ENCODE data around the gene TRIM27. TPM values are rescaled to one million over a fixed set of nuclear protein-coding genes. Genes with fewer than 3 reads are reported as not detected.
"Not testable (repeated sequence)": the region's sequence is repeated elsewhere in the genome, so short reads cannot be mapped to it uniquely, and the experiment has no call there.

Gene TRIM27
- total RNA-seq, 1 donor from 2014 or later: 75.7 TPM

DNA sequence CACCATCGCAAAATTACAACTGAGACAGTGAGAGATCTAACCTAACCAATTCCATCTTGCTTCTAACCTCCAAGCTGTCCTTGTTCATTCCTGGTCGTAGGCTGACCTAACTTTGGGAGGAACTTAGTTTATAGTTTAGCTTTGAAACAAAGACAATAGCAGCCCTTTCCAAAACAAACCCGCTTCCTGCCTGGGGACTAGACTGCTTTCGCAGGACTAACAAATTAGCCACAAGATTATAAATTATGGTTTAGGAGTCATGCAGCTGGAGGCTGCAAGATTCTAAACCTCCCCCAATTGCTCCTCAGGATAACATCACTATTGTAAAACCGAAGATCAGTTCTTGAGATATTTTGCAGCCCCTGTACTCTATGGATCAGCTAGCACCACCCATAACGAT, 63.2 kb downstream of the TRIM27 start:
- Mint-ChIP-seq H3K36me3 (no peaks in the 10 kb centered on the region), H3K4me1 (peaks cover 9% of the 10 kb centered on the region)

GRCh38 chr6:28858963-28859362, 64.8 kb downstream of the TRIM27 start:
- Mint-ChIP-seq H3K27ac (no peak overlapping the region), H3K4me3 (no peak overlapping the region), H3K27me3 (ENCODE audit: low read depth) (peaks cover 17% of the 10 kb centered on the region), H3K36me3 (no peaks in the 10 kb centered on the region), H3K9me3 (peaks cover 7% of the 10 kb centered on the region), H3K4me1 (peaks cover 1% of the 10 kb centered on the region)
- TF ChIP-seq CTCF (IDR thresholded peaks at IDR 0.05; ENCODE audit: unreplicated experiment): no peak
- DNase-seq (ENCODE audit: low spot score in 2 of 2, unreplicated experiment in 2 of 2): no peak

More for the DNA sequence above, 63.2 kb downstream of the TRIM27 start:
- H3K4me3 Mint-ChIP-seq: no peak overlapping the region
- no peak for DNase-seq (ENCODE audit: low spot score in 2 of 2, unreplicated experiment in 2 of 2)
- H3K9me3 Mint-ChIP-seq: peaks cover 6% of the 10 kb centered on the region
- no peak for TF ChIP-seq CTCF (IDR thresholded peaks at IDR 0.05; ENCODE audit: unreplicated experiment)
- peaks cover 17% of the 10 kb centered on the region for H3K27me3 Mint-ChIP-seq (ENCODE audit: low read depth)
- no peak overlapping the region for H3K27ac Mint-ChIP-seq

- no peak for TF ChIP-seq CTCF (IDR thresholded peaks at IDR 0.05; ENCODE audit: unreplicated experiment)
- no peak overlapping the region for H3K27ac Mint-ChIP-seq
- no peaks in the 10 kb centered on the region for H3K36me3 Mint-ChIP-seq
- peaks cover 7% of the 10 kb centered on the region for H3K9me3 Mint-ChIP-seq
- no peak overlapping the region for H3K4me3 Mint-ChIP-seq
- no peaks in the 10 kb centered on the region for H3K4me1 Mint-ChIP-seq
- peaks cover 31% of the 10 kb centered on the region for H3K27me3 Mint-ChIP-seq (ENCODE audit: low read depth)
- no peak for DNase-seq (ENCODE audit: low spot score in 2 of 2, unreplicated experiment in 2 of 2)
Measured at GRCh38 chr6:28856620-28857005, 67.2 kb downstream of the TRIM27 start.

DNA sequence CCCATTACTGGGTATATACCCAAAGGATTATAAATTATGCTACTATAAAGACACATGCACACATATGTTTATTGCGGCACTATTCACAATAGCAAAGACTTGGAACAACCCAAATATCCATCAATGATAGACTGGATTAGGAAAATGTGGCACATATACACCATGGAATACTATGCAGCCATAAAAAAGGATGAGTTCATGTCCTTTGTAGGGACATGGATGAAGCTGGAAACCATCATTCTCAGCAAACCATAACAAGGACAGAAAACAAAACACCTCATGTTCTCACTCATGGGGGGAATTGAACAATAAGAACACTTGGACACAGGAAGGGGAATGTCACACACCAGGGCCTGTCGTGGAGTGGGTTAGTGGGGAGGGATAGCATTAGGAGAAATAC, 69.4 kb downstream of the TRIM27 start:
- DNase-seq (ENCODE audit: low spot score in 2 of 2, unreplicated experiment in 2 of 2); H3K36me3 Mint-ChIP-seq: not testable (repeated sequence)

More for the DNA sequence above, 69.4 kb downstream of the TRIM27 start:
- peaks cover 43% of the 10 kb centered on the region for H3K27me3 Mint-ChIP-seq (ENCODE audit: low read depth)
- H3K4me1 Mint-ChIP-seq, H3K4me3 Mint-ChIP-seq, H3K27ac Mint-ChIP-seq, H3K9me3 Mint-ChIP-seq: not testable (repeated sequence)

Other genes starting within 250 kb of the TRIM27 start
- gene ZNF311, start 81.3 kb upstream of the TRIM27 start, total RNA-seq: 2.1 to 2.6 TPM (median 2.3 TPM) in 3 replicates
- not detected in 3 replicates for gene OR2W1, start 121.2 kb upstream of the TRIM27 start, total RNA-seq
- not detected in 3 replicates for gene OR2B3, start 163.3 kb upstream of the TRIM27 start, total RNA-seq
- gene OR2J1, start 175.5 kb upstream of the TRIM27 start, total RNA-seq: not detected in 3 replicates
- 0.07 to 0.16 TPM in 2 of 3 replicates, not detected in the other for gene OR2J3, start 184.1 kb upstream of the TRIM27 start, total RNA-seq
- gene OR2J2, start 246.9 kb upstream of the TRIM27 start, total RNA-seq: not detected in 3 replicates

Data from mesothelial cell of epicardium (in vitro differentiated cells).